Measurements from ENCODE around the gene BMP5. TPM values are rescaled to one million over a fixed set of nuclear protein-coding genes. Genes with fewer than 3 reads are reported as not detected.

Gene BMP5
- polyA plus RNA-seq, 3 donors: not detected

- Mint-ChIP-seq H3K36me3 (no peaks in the 10 kb centered on the region), H3K4me3 (no peak overlapping the region), H3K4me1 (no peaks in the 10 kb centered on the region), H3K27ac (no peak overlapping the region), H3K9me3 (peaks cover 0 to 3% (median 0%) of the 10 kb centered on the region in 7 donors), H3K27me3 (ENCODE audit: low read depth in 3 of 3) (peaks cover 0 to 3% (median 1%) of the 10 kb centered on the region in 3 donors)
- H3K36me3 ChIP-seq (replicated peaks in 1 of 2; ENCODE audit: control insufficient read depth in 1 of 2, insufficient read depth in 2 of 2, low read length in 2 of 2): no peaks in the 10 kb centered on the region
- intact Hi-C loops (cut with micrococcal nuclease): no loop called here
- H4K20me1 ChIP-seq (ENCODE audit: insufficient read depth, low read length): no peaks in the 10 kb centered on the region
- no peaks in the 10 kb centered on the region for H3K79me2 ChIP-seq (ENCODE audit: insufficient read depth, low read length)
- 78% methylated on average over 2 of the region's 2 CpGs for WGBS (ENCODE audit: insufficient coverage)
- H3K9ac ChIP-seq (ENCODE audit: insufficient read depth, low read length, poor library complexity, severe bottlenecking): no peak overlapping the region
- H3K4me2 ChIP-seq (replicated peaks; ENCODE audit: extremely low read depth, low read length, poor library complexity, severe bottlenecking): no peak overlapping the region
- no peak overlapping the region for H3K4me3 ChIP-seq (replicated peaks in 1 of 3; ENCODE audit: low read depth in 2 of 3, low read length in 3 of 3)
- no peaks in the 10 kb centered on the region for H3K4me1 ChIP-seq (ENCODE audit: control insufficient read depth in 1 of 2, insufficient read depth in 2 of 2, low read length in 2 of 2)
- H3K27me3 ChIP-seq (ENCODE audit: control insufficient read depth in 2 of 2, insufficient read depth in 2 of 2, low read length in 2 of 2): no peaks in the 10 kb centered on the region
- no peak overlapping the region for H3K27ac ChIP-seq (ENCODE audit: low read depth in 1 of 2, low read length in 2 of 2)
- no peak overlapping the region for H2AFZ ChIP-seq (ENCODE audit: insufficient read depth, low read depth, low read length, poor library complexity, severe bottlenecking)
- DNase-seq: no peak
- no peaks in the 10 kb centered on the region for H3K9me3 ChIP-seq (replicated peaks in 1 of 2; ENCODE audit: control insufficient read depth in 1 of 2, insufficient read depth in 1 of 2, low read length in 2 of 2)
- TF ChIP-seq CTCF (IDR thresholded peaks at IDR 0.05): no peak
Observed at GRCh38 chr6:55902796-55903195, 27.4 kb upstream of the BMP5 start.

GRCh38 chr6:55901765-55902270, 26.4 kb upstream of the BMP5 start:
- no peak for DNase-seq
- Histone ChIP-seq H2AFZ (ENCODE audit: insufficient read depth, low read depth, low read length, poor library complexity, severe bottlenecking) (no peak overlapping the region), H3K9ac (ENCODE audit: insufficient read depth, low read length, poor library complexity, severe bottlenecking) (no peak overlapping the region), H3K27ac (ENCODE audit: low read depth in 1 of 2, low read length in 2 of 2) (no peak overlapping the region), H3K36me3 (replicated peaks in 1 of 2; ENCODE audit: control insufficient read depth in 1 of 2, insufficient read depth in 2 of 2, low read length in 2 of 2) (no peaks in the 10 kb centered on the region), H4K20me1 (ENCODE audit: insufficient read depth, low read length) (no peaks in the 10 kb centered on the region), H3K27me3 (ENCODE audit: control insufficient read depth in 2 of 2, insufficient read depth in 2 of 2, low read length in 2 of 2) (no peaks in the 10 kb centered on the region), H3K4me2 (replicated peaks; ENCODE audit: extremely low read depth, low read length, poor library complexity, severe bottlenecking) (no peak overlapping the region), H3K4me1 (ENCODE audit: control insufficient read depth in 1 of 2, insufficient read depth in 2 of 2, low read length in 2 of 2) (no peaks in the 10 kb centered on the region), H3K4me3 (replicated peaks in 1 of 3; ENCODE audit: low read depth in 2 of 3, low read length in 3 of 3) (no peak overlapping the region), H3K9me3 (replicated peaks in 1 of 2; ENCODE audit: control insufficient read depth in 1 of 2, insufficient read depth in 1 of 2, low read length in 2 of 2) (no peaks in the 10 kb centered on the region), H3K79me2 (ENCODE audit: insufficient read depth, low read length) (no peaks in the 10 kb centered on the region)
- intact Hi-C loops (cut with micrococcal nuclease): no loop called here
- no peak for TF ChIP-seq CTCF (IDR thresholded peaks at IDR 0.05)
- Mint-ChIP-seq H3K36me3 (no peaks in the 10 kb centered on the region), H3K9me3 (peaks cover 0 to 3% (median 0%) of the 10 kb centered on the region in 7 donors), H3K4me3 (no peak overlapping the region), H3K27ac (no peak overlapping the region), H3K27me3 (ENCODE audit: low read depth in 3 of 3) (peaks cover 0 to 3% (median 1%) of the 10 kb centered on the region in 3 donors), H3K4me1 (no peaks in the 10 kb centered on the region)
- WGBS (ENCODE audit: insufficient coverage): 80% methylated on average over 1 of the region's 2 CpGs

Measured in CD14-positive monocyte (primary cell).